HG03558 (cell line): ENCODE data around the gene ODC1.
"Not testable (repeated sequence)": the region's sequence is repeated elsewhere in the genome, so short reads cannot be mapped to it uniquely, and the experiment has no call there.

Experiments used
- ATAC-seq: cut with Tn5 transposase; IDR thresholded peaks from one replicate; pipeline ENCODE4 v1.9.1; 2021; ENCODE audit warnings: moderate number of reproducible peaks; ENCODE audit not compliant: unreplicated experiment; ENCODE audit errors: extremely low read depth

ODC1 gene

DNA sequence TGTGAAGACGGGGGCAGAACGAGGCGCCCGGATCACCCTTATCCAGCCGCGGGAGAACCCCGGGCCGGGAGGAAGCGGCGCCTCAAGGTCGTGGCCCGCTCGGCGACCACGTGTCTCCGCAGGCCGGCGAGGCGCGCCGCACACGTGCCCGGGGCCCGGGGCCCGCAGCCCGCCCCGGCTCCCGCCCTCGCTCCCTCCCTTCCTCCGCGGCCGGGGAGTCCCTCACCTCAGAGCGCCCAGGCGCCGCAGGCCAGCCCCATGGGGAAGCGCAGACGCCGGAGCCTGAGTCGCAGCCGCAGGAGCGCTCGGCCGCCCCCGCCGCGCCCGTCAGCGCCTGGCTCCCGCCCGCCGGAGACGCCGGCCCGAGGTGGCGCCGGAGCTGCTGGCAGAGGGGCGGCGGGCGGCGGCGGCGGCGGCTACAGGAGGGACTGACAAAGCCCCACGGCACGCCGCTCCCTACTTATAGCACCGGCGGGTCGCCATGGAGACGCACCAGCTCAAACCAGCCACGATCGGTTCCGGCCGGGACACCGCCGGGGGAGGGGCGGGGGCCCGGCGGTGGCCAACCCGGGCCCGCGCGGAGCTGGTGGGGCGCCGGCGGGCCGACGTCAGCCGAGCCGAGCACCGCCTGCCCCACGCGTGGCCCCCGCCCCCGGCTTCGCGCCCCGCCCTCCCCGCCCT is at the start of gene ODC1:
Gene ODC1, minus strand, starts transcription at position 433 of the 681 bp plus-strand sequence. CDS start 3,295 bp downstream, outside the sequence.
- ATAC-seq: peak; percentile 44

DNA sequence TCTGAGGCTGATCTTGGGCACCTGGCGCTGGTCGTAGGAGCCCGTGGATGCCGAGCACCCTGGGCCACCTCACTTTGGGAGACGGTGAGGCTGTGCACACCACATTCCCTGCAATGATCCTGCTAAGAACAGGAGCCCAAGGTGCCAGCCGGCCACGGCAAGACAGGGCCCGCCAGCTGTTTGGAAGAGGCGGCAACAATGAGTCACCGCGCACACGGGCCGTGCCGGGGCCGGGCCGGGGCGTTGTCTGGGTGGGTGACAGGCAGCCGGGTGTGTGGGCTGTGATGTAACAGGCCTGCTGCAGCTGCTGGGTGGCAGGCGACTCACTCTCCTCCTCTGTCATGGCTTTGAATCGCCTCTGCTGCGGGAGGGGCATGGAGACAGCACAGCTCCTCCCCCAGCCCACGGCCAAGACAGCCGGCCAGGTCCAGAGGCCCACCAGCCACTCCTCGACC is 49.7 kb upstream of the ODC1 start:
- no peak for ATAC-seq

DNA sequence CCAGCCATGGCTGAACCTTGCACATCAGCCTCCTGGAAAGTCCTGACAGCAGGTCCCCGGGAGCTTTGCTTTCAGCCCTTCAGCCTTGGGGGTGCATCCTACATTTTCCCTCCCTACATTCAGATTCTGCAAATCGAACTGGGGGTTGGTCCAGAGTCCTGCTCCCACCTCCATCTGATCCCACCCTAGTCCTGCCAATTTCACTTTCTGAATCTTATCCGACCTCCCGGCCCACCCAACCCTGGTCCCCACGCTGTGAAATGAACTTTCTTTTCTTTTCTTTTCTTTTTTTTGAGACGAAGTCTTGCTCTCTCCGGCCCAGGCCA is 47.8 kb upstream of the ODC1 start:
- no peak for ATAC-seq

- ATAC-seq: no peak
Measured at GRCh38 chr2:10495311-10495987, 47.3 kb upstream of the ODC1 start.

DNA sequence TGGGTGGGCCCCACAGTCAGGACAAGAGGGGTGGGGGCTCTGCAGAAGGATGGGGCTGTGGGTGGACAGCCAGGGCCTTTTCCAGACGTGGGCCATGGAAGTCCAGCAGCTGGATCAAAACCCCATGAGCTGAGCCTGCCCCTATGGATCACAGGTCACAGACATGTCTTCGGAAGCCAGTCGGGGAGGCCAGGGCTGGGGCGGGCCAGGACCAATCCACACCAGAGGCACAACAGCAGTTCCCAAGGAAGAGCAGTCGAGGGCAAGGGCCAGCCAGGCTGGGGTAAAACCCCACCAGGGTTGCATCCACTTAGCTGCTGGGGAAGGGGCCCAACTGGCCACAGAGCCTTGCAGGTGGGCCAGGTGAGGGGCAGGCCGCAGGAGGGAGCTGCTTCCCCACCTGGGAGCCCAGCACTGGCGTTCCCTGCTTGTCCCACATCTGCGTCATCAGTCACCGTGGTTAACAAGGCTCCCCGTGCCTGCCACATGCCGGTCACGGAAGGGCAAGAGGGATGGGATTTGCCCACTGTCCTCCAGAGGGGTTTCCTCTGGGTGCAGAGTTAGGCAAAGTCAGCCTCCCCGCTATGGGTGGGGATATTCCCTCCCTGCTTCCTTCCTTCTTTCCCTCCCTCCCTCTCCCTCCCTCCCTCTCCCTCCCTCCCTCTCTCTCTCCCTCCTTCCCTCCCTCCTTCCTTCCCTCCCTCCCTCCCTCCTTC is 46.4 kb upstream of the ODC1 start:
- ATAC-seq: no peak

GRCh38 chr2:10493634-10494281 is 45.6 kb upstream of the ODC1 start:
- no peak for ATAC-seq

DNA sequence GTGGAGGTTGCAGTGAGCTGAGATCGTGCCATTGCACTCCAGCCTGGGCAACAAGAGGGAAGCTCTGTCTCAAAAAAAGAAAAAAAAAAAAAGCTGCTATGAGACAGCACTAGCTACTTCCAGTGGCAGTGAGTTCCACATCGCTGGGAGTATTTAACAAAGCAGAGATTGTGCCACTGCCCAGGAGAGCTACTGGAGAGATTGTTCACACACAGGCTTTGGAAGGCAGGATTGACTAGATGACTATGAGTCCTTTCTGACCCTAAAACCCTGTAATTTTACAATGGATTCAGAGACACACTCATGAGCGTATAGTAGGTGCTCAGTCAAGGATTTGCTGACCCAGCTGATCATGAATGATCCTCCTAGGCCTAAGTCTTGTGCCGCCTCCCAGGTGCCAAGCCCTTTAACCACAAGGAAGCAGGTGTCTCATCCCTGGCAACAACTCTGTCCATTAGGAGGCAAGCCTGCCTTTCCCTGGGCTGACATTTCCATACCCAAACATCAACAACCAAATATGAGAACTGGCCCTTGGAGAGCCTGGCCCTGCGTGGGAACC is 45.0 kb upstream of the ODC1 start:
- ATAC-seq: no peak

DNA sequence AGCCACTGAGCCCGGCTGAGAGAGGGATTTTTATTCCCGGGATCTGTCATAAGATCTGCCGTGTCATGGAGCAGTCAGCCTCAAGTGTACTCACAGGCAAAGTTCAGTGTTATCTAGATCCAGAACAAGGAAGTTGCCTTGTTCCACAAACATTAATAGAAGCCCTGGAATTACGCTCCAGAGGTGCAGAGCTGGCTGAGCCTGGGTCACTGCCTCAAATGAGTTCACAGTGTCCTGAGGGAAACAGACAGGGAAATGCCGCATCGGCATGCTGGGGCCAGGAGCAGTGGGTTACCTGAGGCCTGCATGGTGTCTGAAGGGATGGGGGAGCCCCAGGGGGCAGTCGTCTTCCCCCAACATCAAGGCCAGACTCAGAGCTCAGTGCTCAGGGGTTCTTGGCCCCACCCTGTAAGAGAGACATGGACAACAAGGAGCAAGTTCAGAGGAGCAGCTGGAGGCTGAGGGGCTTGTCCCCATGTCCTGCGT is 42.7 kb upstream of the ODC1 start:
- no peak for ATAC-seq

DNA sequence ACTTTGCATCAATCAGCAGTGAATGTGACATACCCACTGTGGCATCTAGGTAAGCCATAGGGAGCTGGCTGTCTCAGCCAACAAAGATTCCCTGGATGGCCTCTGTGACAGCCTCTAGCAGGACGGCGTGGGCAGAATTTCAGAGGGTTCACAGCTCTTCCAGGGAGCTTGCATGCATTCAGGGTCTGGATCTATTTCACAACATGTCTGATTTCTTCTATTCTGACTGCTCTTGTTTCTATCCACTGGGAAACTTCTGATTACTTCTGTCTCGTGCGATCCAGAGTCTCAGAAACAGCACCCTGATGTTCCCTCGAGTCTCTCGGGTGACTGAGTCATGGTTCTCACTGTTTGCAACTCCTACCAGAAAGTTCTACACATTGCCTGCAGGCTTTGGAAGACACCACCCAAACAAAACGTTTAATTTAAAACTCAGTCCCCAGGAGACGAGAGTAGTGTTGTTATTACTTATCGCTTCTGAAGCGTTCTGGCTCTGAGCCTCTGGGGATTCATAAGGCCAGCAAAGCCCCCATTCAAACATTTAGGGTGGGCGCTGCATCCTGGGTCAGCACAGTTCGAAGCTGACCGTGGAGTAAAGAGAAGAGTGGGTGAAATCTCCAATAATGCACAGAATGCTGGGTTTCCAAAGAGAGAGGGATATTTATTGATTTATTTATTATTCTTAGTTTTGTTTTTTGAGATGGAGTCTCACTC is 41.9 kb upstream of the ODC1 start:
- no peak for ATAC-seq

DNA sequence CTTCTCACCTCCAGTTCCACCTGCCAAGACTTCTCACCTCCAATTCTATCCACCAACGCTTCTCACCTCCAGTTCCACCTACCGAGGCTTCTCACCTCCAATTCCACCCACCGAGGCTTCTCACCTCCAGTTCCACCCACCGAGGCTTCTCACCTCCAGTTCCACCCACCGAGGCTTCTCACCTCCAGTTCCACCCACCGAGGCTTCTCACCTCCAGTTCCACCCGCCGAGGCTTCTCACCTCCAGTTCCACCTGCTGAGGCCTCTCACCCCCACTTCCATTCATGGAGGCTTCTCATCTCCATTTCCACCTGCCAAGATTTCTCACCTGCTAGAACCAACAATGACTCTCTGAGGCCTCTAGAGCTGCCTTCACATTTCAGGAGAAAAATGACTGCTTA is 40.0 kb upstream of the ODC1 start:
- ATAC-seq: not testable (repeated sequence)

GRCh38 chr2:10487741-10488104 is 39.6 kb upstream of the ODC1 start:
- ATAC-seq: not testable (repeated sequence)

DNA sequence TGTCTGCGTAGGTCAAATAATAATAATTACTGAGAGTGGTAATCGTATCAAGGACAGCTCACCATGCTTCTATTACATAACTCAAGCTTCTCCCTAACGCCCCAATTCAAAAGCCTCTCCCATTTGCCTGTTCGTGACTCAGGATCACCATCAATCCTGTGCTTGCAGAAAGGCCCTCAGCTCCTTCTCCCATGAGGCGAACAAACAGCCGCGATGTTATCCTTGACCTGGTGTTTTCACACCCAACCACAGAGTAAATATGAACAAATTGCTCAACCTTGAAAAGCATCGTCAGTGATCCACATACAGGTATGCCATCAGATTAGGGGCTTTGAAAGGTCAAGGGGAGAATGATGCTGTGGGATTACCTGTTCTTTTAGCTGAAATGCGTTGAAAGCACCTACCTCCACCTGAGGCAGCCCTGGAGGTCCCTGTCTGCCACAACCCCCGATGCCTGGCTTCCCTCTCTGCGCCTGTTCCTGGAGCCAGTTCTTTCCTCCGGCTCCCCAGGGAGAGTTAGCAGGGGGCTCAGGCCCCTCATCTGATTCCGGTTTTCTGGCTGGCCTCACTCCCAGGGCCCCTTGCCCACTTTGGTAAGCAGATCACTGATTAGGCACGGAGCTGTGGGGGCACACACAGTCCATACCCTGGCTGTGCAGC is 39.1 kb upstream of the ODC1 start:
- no peak for ATAC-seq

DNA sequence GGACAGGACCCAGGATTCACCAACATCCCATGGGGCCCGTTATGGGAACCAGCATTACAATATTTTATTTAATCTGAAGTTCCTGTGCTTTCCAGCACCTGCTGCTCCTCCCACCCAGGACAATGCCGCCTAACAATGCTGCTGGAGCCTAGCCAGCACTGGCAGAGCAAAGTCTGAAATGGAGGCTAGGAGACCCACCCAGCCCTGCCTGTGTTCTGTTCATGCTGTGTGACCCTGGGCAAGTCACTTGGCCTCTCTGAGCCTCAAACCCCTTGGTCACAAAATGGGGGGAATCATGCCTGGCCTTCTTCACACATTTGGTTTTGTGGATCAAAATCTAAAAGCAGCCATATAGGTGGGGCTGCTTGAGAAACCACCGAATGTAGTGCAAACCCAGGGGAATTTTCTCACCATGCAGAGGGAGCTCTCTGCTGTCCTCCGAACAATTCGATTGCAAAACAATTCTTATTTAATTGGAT is 38.5 kb upstream of the ODC1 start:
- no peak for ATAC-seq

- ATAC-seq: no peak
Measured at GRCh38 chr2:10486091-10486490, 38.0 kb upstream of the ODC1 start.

GRCh38 chr2:10482913-10483312 is 34.8 kb upstream of the ODC1 start:
- no peak for ATAC-seq

- ATAC-seq: no peak
Measured at GRCh38 chr2:10482460-10482859, 34.3 kb upstream of the ODC1 start.

DNA sequence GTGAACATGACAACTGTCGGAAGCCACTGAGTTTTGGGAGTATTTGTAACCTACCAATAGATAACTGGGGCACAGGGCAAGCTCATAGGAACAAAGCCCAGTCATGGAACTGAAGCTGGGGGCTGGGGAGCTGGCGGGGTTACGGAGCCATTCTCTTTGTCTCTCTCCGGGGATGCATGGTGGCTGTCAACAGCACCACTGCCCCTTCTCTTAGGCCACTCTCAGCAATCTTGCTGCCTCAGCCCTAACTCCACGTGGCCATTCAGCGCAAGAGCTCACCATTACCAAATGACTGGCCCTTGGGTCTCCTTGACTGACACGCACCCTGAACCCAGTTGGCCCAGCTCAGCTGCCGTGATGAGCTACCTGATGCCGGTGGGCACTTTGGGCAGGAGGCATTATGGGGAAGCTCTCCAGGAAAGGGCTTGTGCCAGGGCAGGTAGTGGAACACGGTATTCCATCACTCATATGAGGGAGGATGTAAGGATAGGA is 33.6 kb upstream of the ODC1 start:
- ATAC-seq: no peak

GRCh38 chr2:10481055-10481665 is 33.0 kb upstream of the ODC1 start:
- ATAC-seq: no peak
